GM19043 (cell line): ENCODE results near the gene TRO.

Source experiments
- ATAC-seq: cut with Tn5 transposase; IDR thresholded peaks from one replicate; pipeline ENCODE4 v1.9.1; 2021; ENCODE audit warnings: low read depth; ENCODE audit not compliant: unreplicated experiment

The TRO gene

DNA sequence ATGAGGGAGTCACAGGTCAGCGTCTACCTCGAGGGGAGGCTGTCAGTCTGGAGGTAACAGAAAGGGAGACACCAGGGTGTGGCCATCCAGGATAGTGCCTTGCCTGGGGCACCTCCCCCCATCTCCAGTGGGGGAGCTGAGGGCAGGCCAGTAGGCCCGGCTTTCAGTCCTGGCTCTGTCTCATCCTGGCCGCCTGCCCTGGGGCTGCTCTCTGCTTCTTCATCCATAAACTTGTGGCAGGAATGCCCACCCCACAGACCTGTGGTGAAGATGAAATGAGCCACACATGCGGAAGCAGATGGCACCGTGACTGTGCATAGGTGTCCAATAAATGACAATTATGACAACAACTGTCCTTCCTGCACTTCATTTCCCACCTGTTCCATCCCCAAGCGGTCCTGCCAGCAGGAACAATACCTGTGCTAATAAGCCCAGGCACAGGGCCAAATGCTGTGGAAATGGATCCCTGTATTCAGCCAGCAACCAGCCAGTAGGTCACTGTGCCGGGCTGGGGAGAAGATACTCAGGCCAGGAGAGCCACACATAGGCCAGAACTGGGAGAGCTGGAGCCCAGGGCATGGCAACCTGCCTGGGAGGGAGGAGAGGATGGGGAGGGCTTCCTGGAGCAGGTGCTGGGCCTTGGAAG is 30.2 kb downstream of the TRO start:
- ATAC-seq = no peak

GRCh38 chrX:54961750-54962149 is 41.1 kb downstream of the TRO start:
- no peak for ATAC-seq

- no peak for ATAC-seq
Observed at GRCh38 chrX:54964766-54965497, 44.3 kb downstream of the TRO start.

- ATAC-seq = no peak
Observed at GRCh38 chrX:54977387-54977786, 56.8 kb downstream of the TRO start.

DNA sequence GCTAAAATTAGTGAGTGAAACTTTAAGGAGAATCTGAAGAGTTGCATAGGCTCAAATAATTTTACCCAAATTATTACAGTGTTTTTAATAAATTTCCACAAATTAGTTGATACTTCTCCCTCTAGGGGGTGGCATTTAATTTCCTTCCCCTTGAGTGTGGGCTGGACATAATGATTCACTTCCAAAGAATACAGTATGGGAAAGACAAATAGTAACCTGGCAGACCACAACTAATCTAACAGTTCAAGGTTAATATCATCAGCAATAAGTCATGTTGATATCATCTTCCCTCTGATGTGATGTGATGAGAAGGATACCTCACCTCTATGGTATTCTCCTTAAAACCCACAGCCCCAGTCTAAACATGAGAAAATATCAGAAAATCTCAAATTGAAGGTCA is 57.8 kb downstream of the TRO start:
- no peak for ATAC-seq

DNA sequence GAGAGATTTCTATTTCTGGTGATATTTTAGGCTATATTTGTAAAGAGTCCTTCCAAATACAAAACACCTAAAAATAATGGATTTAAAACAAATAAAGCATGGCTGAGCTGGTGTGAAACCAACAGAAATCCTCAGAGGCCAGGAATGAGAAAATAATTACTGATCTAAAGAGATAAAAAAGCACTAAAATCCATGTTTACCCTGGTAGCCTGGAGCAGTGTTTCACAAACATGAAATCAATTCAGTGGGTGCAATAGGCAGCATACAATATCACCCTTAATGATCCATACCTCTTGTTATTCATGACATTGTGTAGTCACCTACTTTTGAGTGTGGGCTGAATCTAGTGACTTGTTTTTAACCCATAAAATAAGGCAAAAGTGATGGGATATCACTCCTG is 58.8 kb downstream of the TRO start:
- ATAC-seq = no peak

GRCh38 chrX:54980334-54980733 is 59.7 kb downstream of the TRO start:
- no peak for ATAC-seq
